HTR-8/SVneo (cell line): ENCODE data around the gene CREBBP.
"Not testable (repeated sequence)": the region's sequence is repeated elsewhere in the genome, so short reads cannot be mapped to it uniquely, and the experiment has no call there.

Experiments used
- DNase-seq: peaks from one replicate; pipeline ENCODE4 v3.0.0; 2011; ENCODE audit warnings: low spot score, mixed read lengths; ENCODE audit not compliant: insufficient read length
- FAIRE-seq: peaks from 2 replicates; lab custom pipeline; 2011; peaks lifted over from hg19 to GRCh38; lab: Jason Lieb, UNC

The CREBBP gene

GRCh38 chr16:3727806-3728381, 152.6 kb downstream of the CREBBP start:
- DNase-seq (no peak), FAIRE-seq (no peak)

GRCh38 chr16:3726021-3726687, 154.4 kb downstream of the CREBBP start:
- FAIRE-seq (no peak), DNase-seq (no peak)

DNA sequence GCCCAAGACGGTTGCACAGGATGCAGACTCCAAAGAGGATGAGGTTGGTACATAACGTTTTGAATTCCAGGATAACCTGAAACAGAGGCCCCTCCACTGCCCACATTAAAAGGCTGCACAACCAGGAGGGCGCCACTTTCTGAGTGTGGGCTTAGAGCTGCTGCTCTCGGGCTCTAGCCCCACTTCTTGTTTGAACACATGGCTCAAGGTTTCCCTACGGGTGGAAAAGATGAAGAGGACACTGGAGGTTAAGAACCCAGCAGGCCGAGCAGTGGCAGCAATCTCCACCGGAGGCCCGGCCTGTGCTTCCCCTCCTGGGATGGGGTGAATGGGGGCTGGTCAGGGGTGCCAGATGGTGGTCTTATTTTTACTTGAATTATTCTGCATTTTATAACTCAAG, 155.2 kb downstream of the CREBBP start:
- FAIRE-seq, result no peak
- no peak for DNase-seq

- FAIRE-seq, result no peak
- DNase-seq, result no peak
Measured at GRCh38 chr16:3722508-3722907, 158.0 kb downstream of the CREBBP start.

GRCh38 chr16:3720418-3720817, 160.1 kb downstream of the CREBBP start:
- DNase-seq, result no peak
- no peak for FAIRE-seq

GRCh38 chr16:3718628-3719027, 161.9 kb downstream of the CREBBP start:
- FAIRE-seq, result no peak

GRCh38 chr16:3718019-3718391, 162.5 kb downstream of the CREBBP start:
- DNase-seq (no peak), FAIRE-seq (no peak)

More at GRCh38 chr16:3718628-3719027, 161.9 kb downstream of the CREBBP start:
- no peak for DNase-seq

GRCh38 chr16:3717235-3718018, 163.1 kb downstream of the CREBBP start, which contains the start of gene TRAP1:
Gene TRAP1, minus strand, starts transcription at chr16:3717524. Its CDS starts 16 bp downstream, at chr16:3717508.
- peak; percentile 94 for FAIRE-seq

GRCh38 chr16:3716831-3717234, 163.7 kb downstream of the CREBBP start:
- peak; percentile 30 for DNase-seq
- no peak for FAIRE-seq

More at GRCh38 chr16:3717235-3718018, 163.1 kb downstream of the CREBBP start, which contains the start of gene TRAP1:
- peak; percentile 88 for DNase-seq

DNA sequence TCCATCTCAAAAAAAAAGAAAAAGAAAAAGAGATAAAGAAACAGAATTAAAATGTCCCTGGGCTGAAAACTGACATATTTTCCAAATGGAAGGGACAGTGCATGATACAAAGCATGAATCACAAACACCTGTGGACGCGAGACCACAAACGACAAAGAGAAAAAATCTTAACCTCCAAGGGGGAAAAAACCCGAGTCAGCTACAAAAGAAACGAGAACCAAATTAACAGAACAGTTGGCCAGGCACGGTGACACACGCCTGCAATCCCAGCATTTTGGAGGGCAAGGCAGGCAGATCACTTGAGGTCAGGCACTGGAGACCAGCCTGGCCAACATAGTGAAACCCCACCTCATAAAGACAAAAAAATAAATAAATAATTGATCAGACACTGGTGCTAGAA, 165.1 kb downstream of the CREBBP start:
- FAIRE-seq, result no peak
- DNase-seq, result no peak

DNA sequence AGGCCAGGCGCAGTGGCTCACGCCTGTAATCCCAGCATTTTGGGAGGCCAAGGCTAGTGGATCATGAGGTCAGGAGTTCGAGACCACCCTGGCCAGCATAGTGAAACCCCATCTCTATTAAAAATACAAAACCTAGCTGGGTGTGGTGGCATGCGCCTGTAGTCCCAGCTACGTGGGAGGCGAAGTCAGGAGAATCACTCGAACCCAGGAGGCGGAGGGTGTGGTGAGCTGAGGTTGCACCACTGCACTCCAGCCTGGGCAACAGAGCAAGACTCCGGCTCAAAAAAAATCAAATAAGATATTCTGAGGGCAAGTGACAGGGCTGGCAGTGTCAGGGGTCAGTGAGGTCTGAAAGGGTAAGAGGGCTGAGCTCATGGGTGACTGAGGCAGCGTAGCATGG, 166.1 kb downstream of the CREBBP start:
- not testable (repeated sequence) for FAIRE-seq, DNase-seq

DNA sequence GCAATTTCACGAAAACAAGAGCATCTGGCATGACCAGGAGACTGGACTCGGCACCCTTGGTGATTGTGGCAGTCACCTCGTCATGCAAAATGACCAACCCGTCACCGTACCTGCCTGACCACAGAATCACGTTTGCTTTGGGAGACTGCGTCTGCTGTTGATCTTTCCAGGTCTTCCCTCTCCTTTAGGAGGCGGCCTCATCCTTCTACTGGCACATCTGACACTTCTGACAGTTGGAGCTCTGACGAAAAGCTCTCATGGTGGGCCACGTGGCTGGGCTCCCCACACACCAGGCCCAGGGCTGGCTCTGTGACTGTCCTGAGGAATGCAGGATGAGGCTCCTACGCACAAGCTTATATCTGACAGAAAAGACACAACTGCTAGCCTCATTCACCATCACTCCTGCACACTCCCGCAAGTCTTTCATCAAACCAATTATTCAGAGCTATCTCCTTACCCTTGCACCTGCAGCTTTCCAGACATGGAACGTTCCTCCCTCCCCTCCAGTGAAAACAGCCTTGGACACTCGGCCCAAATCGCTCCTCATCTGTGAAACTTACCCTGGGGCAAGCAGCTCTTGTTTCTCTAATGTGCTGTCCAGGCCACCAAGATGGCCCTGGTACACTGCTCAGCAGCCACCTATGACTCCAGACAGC, 166.8 kb downstream of the CREBBP start:
- no peak for FAIRE-seq
- DNase-seq, result no peak

- DNase-seq (no peak), FAIRE-seq (no peak)
Measured at GRCh38 chr16:3712861-3713372, 167.6 kb downstream of the CREBBP start.

DNA sequence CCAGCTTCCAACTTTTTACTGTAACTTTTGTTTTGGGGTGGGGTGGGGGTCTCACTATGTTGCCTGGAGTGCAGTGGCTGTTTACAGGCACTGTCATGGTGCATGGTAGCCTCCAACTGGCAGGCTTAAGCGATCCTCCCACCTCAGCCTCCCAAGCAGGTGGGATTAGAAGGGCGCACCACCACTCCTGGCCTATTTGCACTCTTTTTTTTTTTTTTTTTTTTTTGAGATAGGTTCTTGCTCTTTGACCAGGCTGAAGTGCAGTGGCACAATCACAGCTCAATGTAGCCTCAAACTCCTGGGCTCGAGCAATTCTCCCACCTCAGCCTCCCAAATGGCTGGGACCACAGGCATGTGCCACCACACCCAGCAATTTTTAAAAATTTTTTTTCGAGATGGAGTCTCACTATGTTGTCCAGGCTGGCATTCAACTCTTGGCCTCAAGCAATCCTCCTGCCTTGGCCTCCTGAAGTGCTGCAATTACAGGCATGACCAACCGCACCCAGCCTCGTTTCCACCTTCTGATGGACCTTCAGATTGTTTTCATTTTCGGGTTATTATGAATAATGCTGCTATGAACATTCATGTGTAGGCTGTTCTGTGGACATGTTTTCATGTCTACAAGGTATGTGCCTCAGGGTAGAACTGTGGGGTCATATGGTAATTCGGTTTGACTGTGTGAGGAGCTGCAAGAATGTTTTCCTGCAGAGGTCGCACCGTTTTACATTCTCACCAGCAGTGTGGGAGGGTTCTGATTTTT, 174.1 kb downstream of the CREBBP start:
- DNase-seq (no peak), FAIRE-seq (no peak)

GRCh38 chr16:3702082-3702481, 178.4 kb downstream of the CREBBP start:
- no peak for FAIRE-seq
- no peak for DNase-seq

GRCh38 chr16:3701531-3701930, 179.0 kb downstream of the CREBBP start:
- FAIRE-seq (no peak), DNase-seq (no peak)

- FAIRE-seq (no peak), DNase-seq (no peak)
Measured at GRCh38 chr16:3698941-3699340, 181.6 kb downstream of the CREBBP start.

DNA sequence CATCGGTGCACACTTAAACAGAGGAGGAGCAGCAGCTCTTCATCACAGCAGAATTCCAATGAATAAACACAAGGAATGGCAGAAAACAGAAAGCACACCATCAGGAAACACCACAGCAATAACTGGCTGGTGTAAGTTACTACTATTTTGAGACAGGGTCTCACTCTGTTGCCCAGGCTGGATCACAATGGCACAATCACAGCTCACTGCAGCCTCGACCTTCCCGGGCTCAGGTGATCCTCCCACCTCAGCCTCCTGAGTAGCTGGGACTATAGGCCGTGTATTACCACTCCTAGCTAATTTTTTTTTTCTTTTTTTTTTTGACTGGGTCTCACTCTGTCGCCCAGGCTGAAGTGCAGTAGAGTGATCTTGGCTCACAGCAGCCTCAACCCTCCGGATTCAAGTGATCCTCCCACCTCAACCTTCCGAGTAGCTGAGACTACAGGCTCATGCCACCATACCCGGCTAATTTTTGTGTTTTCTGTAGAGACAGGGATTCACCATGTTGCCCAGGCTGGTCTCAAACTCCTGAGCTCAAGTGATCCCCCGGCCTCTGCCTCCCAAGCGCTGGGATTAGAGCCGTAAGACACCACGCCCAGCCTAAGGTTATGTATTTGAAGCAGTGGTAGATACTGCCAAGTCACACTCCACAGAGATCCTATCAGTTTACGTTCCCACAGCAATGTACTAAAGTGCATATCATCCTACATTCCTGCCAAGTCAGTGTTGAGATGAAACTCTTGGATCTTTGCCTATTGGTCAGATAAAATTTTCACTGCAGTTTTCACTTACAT, 183.9 kb downstream of the CREBBP start:
- peak; percentile 57 for DNase-seq
- peak; percentile 44 for FAIRE-seq
